Muscle layer of duodenum (tissue), 2 donors: ENCODE data around the gene CAST.

Experiments used
- H3K27ac ChIP-seq: one replicate; pipeline ENCODE4 v1.7.0; 2013; ENCODE audit warnings: mild to moderate bottlenecking, low read length
- H3K27me3 ChIP-seq: one replicate; pipeline ENCODE4 v1.7.0; 2013; ENCODE audit warnings: low read depth, mild to moderate bottlenecking, control low read depth, low read length
- H3K36me3 ChIP-seq, 2 donors: one replicate each; pipeline ENCODE4 v1.7.0; 2013; ENCODE audit warnings: low read length in 2 of 2, control low read depth in 1 of 2, mild to moderate bottlenecking in 1 of 2; ENCODE audit not compliant: insufficient read depth in 2 of 2, control insufficient read depth in 1 of 2
- H3K4me1 ChIP-seq, 2 donors: one replicate each; pipeline ENCODE4 v1.7.0; 2013; ENCODE audit warnings: low read length in 2 of 2, mild to moderate bottlenecking in 2 of 2, control low read depth in 1 of 2, moderate library complexity in 1 of 2; ENCODE audit not compliant: insufficient read depth in 2 of 2, control insufficient read depth in 1 of 2
- H3K4me3 ChIP-seq, 2 donors: one replicate each; pipeline ENCODE4 v1.7.0; 2013; ENCODE audit warnings: low read length in 2 of 2, low read depth in 1 of 2, mild to moderate bottlenecking in 1 of 2
- H3K9me3 ChIP-seq, 2 donors: one replicate each; pipeline ENCODE4 v1.7.0; 2013; ENCODE audit warnings: low read length in 2 of 2, control low read depth in 1 of 2, mild to moderate bottlenecking in 1 of 2; ENCODE audit not compliant: control insufficient read depth in 1 of 2
- donor health status: healthy.

The CAST gene

DNA sequence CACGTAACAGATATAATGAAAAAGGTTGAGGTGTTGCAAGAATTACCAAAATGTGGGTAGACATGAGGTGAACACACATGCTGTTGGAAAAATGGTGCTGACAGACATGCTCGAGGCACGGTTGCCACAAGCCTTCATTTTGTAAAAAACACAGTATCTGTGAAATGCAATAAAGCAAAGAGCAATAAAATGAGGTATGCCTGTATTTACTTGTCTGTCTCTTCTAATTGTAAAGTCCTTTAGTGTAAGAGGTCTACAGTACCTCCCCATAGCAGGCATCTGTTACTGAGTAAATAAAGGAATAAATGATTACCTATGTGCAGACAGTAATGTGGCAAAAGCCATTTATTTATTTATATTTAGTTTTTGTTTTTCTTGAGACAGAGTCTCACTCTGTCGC, 3.0 kb upstream of the CAST start:
- Histone ChIP-seq H3K4me1 (peaks cover 0 to 15% of the 10 kb centered on the region in 2 donors), H3K9me3 (no peaks in the 10 kb centered on the region), H3K27me3 (no peaks in the 10 kb centered on the region), H3K36me3 (no peaks in the 10 kb centered on the region), H3K27ac (no peak overlapping the region), H3K4me3 (no peak overlapping the region)

DNA sequence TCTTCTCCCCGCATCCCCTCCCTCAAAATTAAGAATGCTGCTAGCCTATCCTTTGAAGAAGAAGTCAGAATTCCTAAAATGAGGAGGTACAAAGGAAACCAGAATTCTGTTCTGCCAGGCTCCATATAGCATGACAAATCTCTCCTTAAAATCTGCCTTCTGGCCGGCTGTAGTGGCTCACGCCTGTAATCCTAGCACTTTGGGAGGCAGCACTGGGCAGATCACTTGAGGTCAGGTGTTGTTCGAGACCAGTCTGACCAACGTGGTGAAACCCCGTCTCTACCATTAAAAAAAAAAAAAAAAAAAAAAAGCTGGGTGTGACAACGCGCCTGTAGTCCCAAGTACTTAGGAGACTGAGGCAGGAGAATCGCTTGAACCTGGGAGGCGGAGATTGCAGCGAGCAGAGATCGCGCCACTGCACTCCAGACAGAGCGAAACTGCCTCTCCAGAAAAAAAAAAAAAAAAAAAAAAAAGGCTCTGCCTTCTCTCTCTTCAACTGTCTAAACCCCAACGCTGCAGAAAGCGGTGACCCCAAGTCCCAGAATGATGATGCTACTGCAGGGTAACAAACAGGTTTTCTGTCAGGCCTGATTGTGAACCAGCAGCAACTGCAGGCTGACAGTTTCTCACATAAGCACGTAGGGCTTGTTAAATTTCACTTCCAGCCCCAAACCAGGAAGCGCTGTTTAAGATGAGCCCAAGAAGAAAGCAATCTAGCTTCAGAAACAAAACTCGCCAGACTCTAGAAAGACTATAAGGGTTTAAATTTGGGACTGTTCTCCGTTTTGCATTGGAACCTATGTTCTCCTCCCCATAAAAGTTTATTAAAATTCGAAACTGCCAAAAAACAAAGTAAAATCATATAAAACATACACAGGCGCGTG, 963 bp upstream of the CAST start:
- H3K27me3 ChIP-seq = no peaks in the 10 kb centered on the region
- peak overlapping the region; percentile 91 to 97 for H3K4me3 ChIP-seq
- H3K9me3 ChIP-seq = no peaks in the 10 kb centered on the region
- peaks cover 0 to 15% of the 10 kb centered on the region in 2 donors for H3K4me1 ChIP-seq
- no peaks in the 10 kb centered on the region for H3K36me3 ChIP-seq
- H3K27ac ChIP-seq = peak overlapping the region; percentile 96

GRCh38 chr5:96662725-96663518, 746 bp downstream of the CAST start:
- Histone ChIP-seq H3K4me3 (peak overlapping the region; percentile 91 to 97), H3K9me3 (no peaks in the 10 kb centered on the region), H3K36me3 (no peaks in the 10 kb centered on the region), H3K27ac (peak overlapping the region; percentile 90), H3K4me1 (peaks cover 4 to 15% of the 10 kb centered on the region in 2 donors), H3K27me3 (no peaks in the 10 kb centered on the region)

- peak overlapping the region; percentile 91 to 97 for H3K4me3 ChIP-seq
- H3K9me3 ChIP-seq = no peaks in the 10 kb centered on the region
- peak overlapping the region; percentile 90 for H3K27ac ChIP-seq
- no peaks in the 10 kb centered on the region for H3K27me3 ChIP-seq
- peaks cover 4 to 20% of the 10 kb centered on the region in 2 donors for H3K4me1 ChIP-seq
- no peaks in the 10 kb centered on the region for H3K36me3 ChIP-seq
These were observed 1.4 kb downstream of the CAST start for GRCh38 chr5:96663608-96664007.

- Histone ChIP-seq H3K27me3 (no peaks in the 10 kb centered on the region), H3K4me3 (no peak overlapping the region), H3K36me3 (no peaks in the 10 kb centered on the region), H3K4me1 (peaks cover 4 to 25% of the 10 kb centered on the region in 2 donors), H3K9me3 (no peaks in the 10 kb centered on the region), H3K27ac (no peak overlapping the region)
These were observed 2.5 kb downstream of the CAST start for GRCh38 chr5:96664669-96665068.

- H3K4me3 ChIP-seq = no peak overlapping the region
These were observed 6.5 kb downstream of the CAST start for GRCh38 chr5:96668725-96669124.

DNA sequence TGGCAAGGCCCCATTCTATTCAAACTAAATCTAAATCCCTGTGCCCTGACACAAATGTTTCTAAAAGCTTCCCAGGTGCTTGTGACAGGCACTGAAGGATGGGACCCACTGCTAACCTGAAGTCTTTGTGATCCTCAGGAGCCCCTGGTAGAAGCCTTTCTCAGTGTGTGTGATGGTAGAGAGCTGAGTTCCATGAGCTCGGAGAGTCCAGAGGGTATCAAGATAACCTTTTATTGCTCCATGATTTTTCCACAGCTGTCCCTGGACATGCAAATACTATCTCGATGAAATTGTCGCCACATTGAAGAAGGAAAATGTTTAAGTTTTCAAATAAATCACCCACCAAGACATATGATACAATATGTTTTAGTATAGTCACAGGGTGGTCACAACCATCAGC, 7.7 kb downstream of the CAST start:
- H3K27me3 ChIP-seq = no peaks in the 10 kb centered on the region
- peaks cover 4 to 9% of the 10 kb centered on the region in 2 donors for H3K4me1 ChIP-seq
- H3K27ac ChIP-seq = no peak overlapping the region
- H3K4me3 ChIP-seq = no peak overlapping the region
- no peaks in the 10 kb centered on the region for H3K9me3 ChIP-seq
- no peaks in the 10 kb centered on the region for H3K36me3 ChIP-seq

More at GRCh38 chr5:96668725-96669124, 6.5 kb downstream of the CAST start:
- no peaks in the 10 kb centered on the region for H3K9me3 ChIP-seq
- H3K27ac ChIP-seq = peak overlapping the region; percentile 22
- no peaks in the 10 kb centered on the region for H3K27me3 ChIP-seq
- H3K36me3 ChIP-seq = no peaks in the 10 kb centered on the region
- H3K4me1 ChIP-seq = peaks cover 4 to 11% of the 10 kb centered on the region in 2 donors

DNA sequence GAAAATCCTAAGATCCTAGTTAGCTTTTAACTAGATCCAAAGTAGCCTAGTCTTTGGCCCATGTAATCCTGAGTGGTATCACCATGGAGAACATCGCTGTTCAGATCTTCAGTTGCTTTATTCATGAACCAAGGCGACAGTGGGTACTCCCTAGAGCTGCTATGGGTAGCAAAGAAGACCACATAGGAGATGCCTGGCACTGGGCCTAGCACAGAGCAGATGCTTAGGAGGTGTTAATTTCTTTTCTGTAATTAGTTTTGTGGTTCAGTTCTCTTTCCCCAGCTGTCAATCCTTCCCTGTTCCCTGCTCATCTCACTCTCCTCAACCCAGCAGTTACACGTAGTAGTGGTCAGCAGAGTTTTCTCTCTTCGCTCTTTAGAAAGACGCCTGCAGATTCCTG, 9.3 kb downstream of the CAST start:
- peak overlapping the region; percentile 19 for H3K27ac ChIP-seq
- no peaks in the 10 kb centered on the region for H3K9me3 ChIP-seq
- H3K4me1 ChIP-seq = peaks cover 2 to 9% of the 10 kb centered on the region in 2 donors
- H3K4me3 ChIP-seq = no peak overlapping the region
- no peaks in the 10 kb centered on the region for H3K36me3 ChIP-seq
- no peaks in the 10 kb centered on the region for H3K27me3 ChIP-seq

DNA sequence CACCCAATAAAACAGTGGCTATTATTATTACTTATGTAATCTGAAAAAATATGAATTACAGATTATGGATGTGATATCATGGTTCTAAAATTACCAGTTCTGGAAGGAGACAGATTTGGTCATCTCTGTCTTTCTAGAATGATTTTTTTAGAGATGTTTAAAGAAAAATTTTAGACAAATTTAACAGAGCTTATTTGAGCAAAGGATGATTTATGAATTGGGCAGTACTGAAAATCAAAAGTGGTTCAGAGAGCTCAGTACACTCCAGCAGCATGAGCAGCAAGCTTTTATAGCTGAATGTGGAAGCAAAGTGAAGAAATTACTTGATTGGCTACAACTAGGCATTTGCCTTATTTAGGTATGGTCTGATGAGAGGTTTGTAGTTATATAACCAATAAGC, 11.0 kb downstream of the CAST start:
- H3K9me3 ChIP-seq = no peaks in the 10 kb centered on the region
- peaks cover 0 to 9% of the 10 kb centered on the region in 2 donors for H3K4me1 ChIP-seq

GRCh38 chr5:96675882-96676281, 13.7 kb downstream of the CAST start:
- no peaks in the 10 kb centered on the region for H3K27me3 ChIP-seq
- H3K27ac ChIP-seq = no peak overlapping the region
- H3K36me3 ChIP-seq = no peaks in the 10 kb centered on the region
- no peaks in the 10 kb centered on the region for H3K9me3 ChIP-seq
- no peaks in the 10 kb centered on the region for H3K4me1 ChIP-seq
- no peak overlapping the region for H3K4me3 ChIP-seq

More for the DNA sequence above, 11.0 kb downstream of the CAST start:
- Histone ChIP-seq H3K27ac (no peak overlapping the region), H3K27me3 (no peaks in the 10 kb centered on the region), H3K36me3 (no peaks in the 10 kb centered on the region), H3K4me3 (no peak overlapping the region)

- H3K9me3 ChIP-seq = no peaks in the 10 kb centered on the region
- no peaks in the 10 kb centered on the region for H3K27me3 ChIP-seq
- H3K4me1 ChIP-seq = no peaks in the 10 kb centered on the region
- no peaks in the 10 kb centered on the region for H3K36me3 ChIP-seq
- H3K27ac ChIP-seq = no peak overlapping the region
- no peak overlapping the region for H3K4me3 ChIP-seq
These were observed 15.3 kb downstream of the CAST start for GRCh38 chr5:96677496-96677895.
